ENCODE data around the gene CHD3.

The CHD3 gene

DNA sequence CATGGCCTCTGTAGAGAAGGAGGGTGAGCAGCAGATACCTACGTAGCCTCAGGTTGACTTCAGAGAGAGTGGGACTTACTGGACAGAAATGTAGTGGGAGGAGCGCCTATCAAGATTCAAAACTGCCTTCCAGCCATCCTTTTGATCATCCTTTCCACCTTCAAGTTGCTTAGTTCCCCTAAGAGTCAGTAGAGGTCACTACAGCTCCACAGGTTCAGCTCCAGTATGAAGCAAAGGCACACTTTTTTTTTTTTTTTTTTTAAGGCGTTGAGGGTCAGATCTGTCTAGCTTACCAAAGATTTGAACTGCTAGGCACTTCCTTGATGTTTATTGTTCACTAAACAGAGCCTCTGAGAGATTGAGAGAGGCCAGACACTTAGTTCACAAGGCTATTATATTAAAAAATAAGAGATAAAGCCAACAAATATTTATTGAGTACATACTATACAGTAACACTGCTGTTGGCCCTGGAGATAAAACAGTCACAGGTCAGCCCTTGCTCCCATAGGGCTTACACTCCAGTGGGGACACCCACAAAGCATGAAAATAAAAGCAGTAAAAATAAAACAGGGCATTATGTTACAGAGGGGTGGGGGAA, 24.4 kb downstream of the CHD3 start:
- no peak for TF ChIP-seq Cebpa-rat (IDR thresholded peaks at IDR 0.05)
- Histone ChIP-seq H3K9me3 (no peaks in the 10 kb centered on the region), H3K4me3 (no peak overlapping the region), H3K4me2 (peak overlapping the region; percentile 32; the same call in 1 of the 2 replicates), H3K27ac (no peak overlapping the region), H3K9ac (no peak overlapping the region), H3K36me3 (peaks cover 45% of the 10 kb centered on the region), H3K27me3 (no peaks in the 10 kb centered on the region), H3K4me1 (peaks cover 40% of the 10 kb centered on the region), H4K20me1 (peaks cover 48% of the 10 kb centered on the region)

DNA sequence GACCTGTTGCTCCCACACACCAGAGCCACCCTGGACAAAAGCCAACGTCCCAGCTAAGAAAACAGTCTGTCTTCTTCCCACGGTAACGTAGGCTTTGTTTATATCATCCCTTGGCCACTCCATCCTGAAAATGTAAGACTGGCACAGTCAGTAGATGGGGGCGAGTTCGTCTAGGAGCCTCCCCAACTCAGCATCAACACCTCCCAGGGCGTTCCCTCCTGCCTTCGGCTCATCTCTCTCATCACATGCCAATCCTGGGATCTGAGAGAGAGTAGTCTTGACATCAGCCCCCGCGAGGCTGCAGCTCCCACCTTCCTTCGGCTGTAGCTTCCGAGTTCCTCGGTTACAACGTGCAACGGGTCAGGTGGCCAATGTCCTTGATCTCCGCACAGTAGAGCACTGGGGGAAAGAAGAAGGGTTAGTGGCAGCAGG, 26.6 kb downstream of the CHD3 start:
- Histone ChIP-seq H3K4me2 (peak overlapping the region; percentile 89), H3K4me3 (peak overlapping the region; percentile 71), H3K27me3 (no peaks in the 10 kb centered on the region), H3K9ac (peak overlapping the region; percentile 79), H3K4me1 (peaks cover 46% of the 10 kb centered on the region), H4K20me1 (peaks cover 26% of the 10 kb centered on the region), H3K27ac (peak overlapping the region; percentile 86), H3K9me3 (no peaks in the 10 kb centered on the region), H3K36me3 (peaks cover 23% of the 10 kb centered on the region)
- no peak for TF ChIP-seq Cebpa-rat (IDR thresholded peaks at IDR 0.05)

DNA sequence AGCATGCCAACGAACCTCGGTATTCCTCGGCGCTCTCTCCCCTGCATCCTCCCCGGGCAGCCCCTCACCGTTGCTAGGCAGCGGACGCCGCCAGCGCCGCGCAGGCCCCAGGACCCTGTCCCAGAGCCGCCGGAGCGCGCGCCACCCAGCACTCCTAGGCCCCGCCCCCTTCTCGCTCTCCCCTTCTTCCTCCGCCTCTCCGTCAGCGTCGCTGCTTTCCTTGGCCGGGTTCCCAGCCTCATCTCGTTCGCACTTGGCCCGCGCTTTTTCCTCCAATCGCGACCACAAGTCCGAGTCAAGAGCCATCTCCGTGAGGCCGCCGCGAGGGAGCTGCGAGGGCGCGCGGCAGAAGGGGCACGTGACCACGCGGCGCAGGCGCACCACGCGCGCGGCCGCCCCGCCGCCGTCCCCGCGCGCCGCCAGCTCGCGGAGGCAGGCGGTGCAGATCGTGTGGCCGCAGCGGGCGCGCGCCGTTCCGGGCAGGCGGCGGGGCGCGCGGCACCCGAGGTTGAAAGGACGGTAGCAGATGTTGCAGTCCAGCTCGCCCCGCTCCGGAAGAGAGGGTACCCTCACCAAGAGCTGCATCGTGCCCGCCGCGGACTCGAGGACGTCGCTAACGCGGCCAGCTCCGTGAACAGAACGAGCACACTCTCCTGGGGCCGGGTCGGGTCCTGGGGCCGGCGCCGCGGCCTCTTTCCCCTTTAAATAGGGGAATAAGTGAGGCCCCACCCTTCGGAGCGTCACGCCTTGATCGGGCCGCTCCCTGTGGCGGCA, 27.2 kb downstream of the CHD3 start, which contains the start of gene RNF227:
Gene RNF227, minus strand, starts transcription at position 679 of the 774 bp plus-strand sequence. Its CDS starts 94 bp downstream, at position 585.
- peaks cover 20% of the 10 kb centered on the region for H4K20me1 ChIP-seq
- peak within 1 kb of the TSS; percentile 71 for H3K4me3 ChIP-seq
- H3K4me1 ChIP-seq = peaks cover 52% of the 10 kb centered on the region
- TF ChIP-seq Cebpa-rat (IDR thresholded peaks at IDR 0.05) = no peak
- H3K36me3 ChIP-seq = peaks cover 17% of the 10 kb centered on the region
- H3K4me2 ChIP-seq = peak within 1 kb of the TSS; percentile 89
- H3K9ac ChIP-seq = peak within 1 kb of the TSS; percentile 79
- H3K27me3 ChIP-seq = no peaks in the 10 kb centered on the region
- no peaks in the 10 kb centered on the region for H3K9me3 ChIP-seq
- H3K27ac ChIP-seq = peak within 1 kb of the TSS; percentile 86

DNA sequence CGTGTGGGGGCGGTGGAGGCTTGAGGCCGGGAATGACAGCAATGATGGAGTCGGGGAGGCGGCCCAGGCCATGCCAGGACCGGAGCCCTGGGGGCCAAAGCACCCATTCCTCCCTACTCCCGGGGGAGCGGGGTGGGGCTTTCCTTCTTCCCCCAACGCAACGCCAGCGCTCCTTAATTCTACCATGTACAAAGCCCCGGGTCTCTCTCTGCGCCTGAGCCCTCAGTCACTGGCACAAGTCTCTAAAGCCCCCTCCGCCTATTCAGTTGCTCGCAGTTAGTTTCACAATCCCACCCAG, 27.7 kb downstream of the CHD3 start:
- H3K9ac ChIP-seq = peak overlapping the region; percentile 79
- peak overlapping the region; percentile 71 for H3K4me3 ChIP-seq
- no peaks in the 10 kb centered on the region for H3K9me3 ChIP-seq
- H3K27me3 ChIP-seq = no peaks in the 10 kb centered on the region
- TF ChIP-seq Cebpa-rat (IDR thresholded peaks at IDR 0.05) = no peak
- H3K4me2 ChIP-seq = peak overlapping the region; percentile 89
- peaks cover 53% of the 10 kb centered on the region for H3K4me1 ChIP-seq
- H3K36me3 ChIP-seq = peaks cover 11% of the 10 kb centered on the region
- H4K20me1 ChIP-seq = peaks cover 15% of the 10 kb centered on the region
- H3K27ac ChIP-seq = peak overlapping the region; percentile 86

DNA sequence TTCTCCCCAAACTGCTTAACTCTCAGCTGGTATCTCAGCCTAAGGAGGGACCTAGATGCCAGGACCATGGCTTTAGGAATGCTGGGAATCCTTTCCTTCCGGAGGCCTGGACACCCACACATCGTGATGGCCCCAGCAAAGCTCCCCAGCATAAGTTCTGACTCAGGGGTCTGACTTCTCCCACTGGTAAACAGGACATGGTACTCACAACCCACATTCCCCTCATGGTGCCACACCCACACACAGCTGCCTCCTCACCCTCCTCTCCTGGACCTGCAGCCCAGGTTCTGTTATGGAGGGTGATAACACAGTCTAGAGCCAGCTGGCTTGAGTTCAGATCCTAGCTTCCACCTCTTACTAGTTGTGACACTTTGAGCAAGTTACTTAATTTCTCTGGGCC, 28.2 kb downstream of the CHD3 start:
- Histone ChIP-seq H3K27ac (no peak overlapping the region), H4K20me1 (peaks cover 10% of the 10 kb centered on the region), H3K4me2 (peak overlapping the region; percentile 89), H3K4me1 (peaks cover 50% of the 10 kb centered on the region), H3K9ac (no peak overlapping the region), H3K4me3 (peak overlapping the region; percentile 71; the same call in 1 of the 2 replicates), H3K27me3 (no peaks in the 10 kb centered on the region), H3K36me3 (peaks cover 7% of the 10 kb centered on the region), H3K9me3 (no peaks in the 10 kb centered on the region)
- no peak for TF ChIP-seq Cebpa-rat (IDR thresholded peaks at IDR 0.05)

DNA sequence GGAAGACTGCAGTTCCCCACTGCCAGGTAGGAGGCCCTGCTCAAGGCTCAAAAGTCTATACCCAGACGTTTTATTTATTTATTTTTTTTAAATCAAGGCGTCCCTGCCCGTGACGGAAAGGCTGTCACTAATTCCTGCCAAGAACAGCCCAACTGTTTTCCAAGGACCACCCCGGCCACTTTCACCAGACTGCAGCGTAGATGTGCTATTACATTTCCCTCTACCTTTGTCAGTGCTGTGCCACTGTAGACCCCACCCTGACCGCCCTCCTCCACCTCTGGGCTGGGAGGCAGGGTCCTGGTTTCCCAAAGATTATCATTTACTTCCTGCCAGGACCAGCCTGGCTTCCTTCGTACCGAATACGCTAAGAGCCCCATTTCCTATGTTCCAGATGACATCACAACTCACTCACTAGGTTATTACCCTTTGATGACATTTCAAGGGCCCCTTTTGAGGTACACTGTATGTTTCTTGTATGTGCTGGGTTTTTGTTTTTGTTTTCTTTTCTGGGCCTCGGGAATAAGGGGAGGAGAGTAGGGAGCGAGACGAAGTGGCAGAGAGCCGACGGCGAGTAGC, 33.8 kb downstream of the CHD3 start:
- Histone ChIP-seq H3K9ac (peak overlapping the region; percentile 69), H4K20me1 (no peaks in the 10 kb centered on the region), H3K36me3 (0 out of 2 replicates have a peak, but pooled peaks cover 6% of the 10 kb centered on the region), H3K4me1 (peaks cover 37% of the 10 kb centered on the region), H3K4me3 (peak overlapping the region; percentile 63), H3K9me3 (no peaks in the 10 kb centered on the region), H3K27ac (peak overlapping the region; percentile 67), H3K4me2 (peak overlapping the region; percentile 98), H3K27me3 (no peaks in the 10 kb centered on the region)
- no peak for TF ChIP-seq Cebpa-rat (IDR thresholded peaks at IDR 0.05)

DNA sequence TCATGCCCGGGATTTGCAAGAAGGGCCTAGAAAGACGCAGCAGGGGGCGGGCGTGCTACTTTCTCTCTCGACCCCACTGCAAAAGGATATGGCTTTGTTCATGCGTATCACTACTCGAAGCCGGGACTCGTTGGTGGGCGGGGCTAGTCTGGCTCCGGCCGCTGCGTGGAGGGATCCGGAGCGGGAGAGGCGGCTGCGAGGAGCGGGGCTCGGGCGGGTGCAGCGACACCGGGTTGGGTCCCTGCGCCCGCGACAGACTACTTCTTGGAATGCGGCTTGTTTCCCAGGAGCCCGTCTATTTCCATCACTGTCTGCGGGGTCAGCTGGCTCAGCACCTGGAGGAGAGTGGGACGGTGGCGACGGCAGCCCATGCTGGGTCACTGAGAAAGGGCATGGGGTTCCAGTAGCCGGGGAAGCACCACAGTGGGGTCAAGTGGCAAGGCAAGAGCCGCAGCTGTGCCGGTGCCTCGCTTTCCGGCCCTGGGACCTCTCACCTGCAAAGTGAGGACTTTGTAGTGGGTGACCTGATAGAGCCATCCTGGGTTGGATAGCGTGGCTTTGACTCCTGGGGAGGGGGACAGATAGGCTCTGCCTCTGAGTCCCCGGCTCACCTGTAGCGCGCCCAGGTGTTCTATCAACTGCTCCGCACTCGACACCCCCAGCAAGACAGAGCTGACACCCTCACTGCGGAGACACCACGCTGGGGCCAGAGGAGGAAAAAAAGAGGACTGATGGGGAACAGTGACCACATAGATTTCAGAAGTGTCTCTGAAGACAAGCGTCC, 34.4 kb downstream of the CHD3 start:
- Histone ChIP-seq H3K4me1 (peaks cover 37% of the 10 kb centered on the region), H3K27me3 (no peaks in the 10 kb centered on the region), H3K9ac (peak overlapping the region; percentile 69), H3K4me2 (peak overlapping the region; percentile 98), H3K27ac (peak overlapping the region; percentile 67), H4K20me1 (no peaks in the 10 kb centered on the region), H3K4me3 (peak overlapping the region; percentile 63), H3K9me3 (no peaks in the 10 kb centered on the region), H3K36me3 (peaks cover 6% of the 10 kb centered on the region; the same call in 1 of the 2 replicates)
- no peak for TF ChIP-seq Cebpa-rat (IDR thresholded peaks at IDR 0.05)

DNA sequence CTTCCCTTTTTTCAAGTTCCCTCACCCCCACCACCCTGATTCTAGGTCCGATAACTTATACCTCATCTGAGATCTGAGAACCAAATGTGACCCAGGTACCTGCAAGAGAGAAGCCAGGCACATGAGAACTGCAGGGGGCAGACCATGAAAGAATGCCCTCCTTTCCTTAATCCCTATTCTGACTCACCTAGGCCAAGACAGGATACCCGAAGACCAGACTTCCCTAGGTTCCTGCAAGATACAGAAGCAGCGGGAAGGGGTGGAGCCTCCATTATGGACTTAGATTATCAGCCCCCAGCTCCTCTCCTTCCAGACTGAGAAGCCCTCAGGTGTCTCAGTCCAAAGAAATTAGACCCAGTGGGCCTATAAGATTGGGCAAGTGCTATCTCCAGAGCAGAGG, 39.0 kb downstream of the CHD3 start:
- Histone ChIP-seq H3K36me3 (peaks cover 6% of the 10 kb centered on the region; the same call in 1 of the 2 replicates), H3K9ac (no peak overlapping the region), H3K4me1 (peaks cover 41% of the 10 kb centered on the region), H3K27ac (no peak overlapping the region), H3K4me2 (no peak overlapping the region), H3K9me3 (no peaks in the 10 kb centered on the region), H3K27me3 (no peaks in the 10 kb centered on the region), H3K4me3 (no peak overlapping the region), H4K20me1 (no peaks in the 10 kb centered on the region)
- no peak for TF ChIP-seq Cebpa-rat (IDR thresholded peaks at IDR 0.05)

DNA sequence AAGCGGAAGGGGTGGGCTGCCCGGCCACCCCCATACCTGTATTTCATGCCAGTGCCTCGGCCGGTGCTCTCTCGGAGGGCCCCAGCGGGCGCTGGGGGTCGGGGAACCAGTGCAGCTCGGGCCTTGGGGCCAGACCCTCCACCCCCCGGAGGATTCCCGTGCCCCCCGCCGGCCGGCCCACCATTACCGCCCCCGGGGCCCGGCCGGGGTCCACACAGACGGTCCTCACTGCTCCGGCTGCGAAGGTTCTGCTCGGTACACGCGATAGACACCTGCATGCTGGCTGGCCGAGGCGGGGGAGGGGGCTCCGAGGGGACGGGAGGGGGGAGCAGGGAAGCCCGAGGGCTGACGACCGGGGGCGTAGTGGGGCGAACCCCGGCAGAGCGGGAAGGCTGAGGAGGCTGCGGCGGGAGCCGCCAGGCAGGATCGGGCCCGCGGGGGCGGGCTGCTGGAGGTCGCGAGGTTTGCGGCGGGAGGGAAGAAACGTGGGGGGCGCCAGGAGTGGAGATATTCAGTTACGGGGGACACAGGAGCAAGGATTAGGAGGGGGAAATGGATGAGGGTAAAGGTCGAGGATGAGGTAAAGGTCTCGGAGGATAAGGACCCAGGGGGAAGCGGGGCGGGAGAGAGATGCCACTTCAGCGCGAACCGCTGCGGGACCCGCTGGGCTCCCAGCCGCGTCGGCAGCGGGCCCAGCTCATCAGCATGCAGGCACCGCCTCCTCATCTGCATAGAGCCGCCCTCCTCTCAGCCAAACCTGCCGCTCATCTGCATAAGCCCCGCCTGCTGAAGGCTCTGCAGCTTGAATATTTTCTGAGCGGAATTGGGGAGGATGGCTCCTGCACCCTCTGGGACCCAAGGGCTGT, 40.8 kb downstream of the CHD3 start, which contains the start of gene KCNAB3:
Gene KCNAB3, minus strand, starts transcription at position 699 of the 866 bp plus-strand sequence. Its CDS starts 421 bp downstream, at position 278.
- Histone ChIP-seq H3K27me3 (no peaks in the 10 kb centered on the region), H3K4me1 (peaks cover 42% of the 10 kb centered on the region), H3K4me3 (peak within 1 kb of the TSS; percentile 85), H3K36me3 (peaks cover 10% of the 10 kb centered on the region), H3K9ac (peak within 1 kb of the TSS; percentile 88), H3K27ac (no peak within 1 kb of the TSS), H3K9me3 (no peaks in the 10 kb centered on the region), H4K20me1 (no peaks in the 10 kb centered on the region), H3K4me2 (peak within 1 kb of the TSS; percentile 95)
- no peak for TF ChIP-seq Cebpa-rat (IDR thresholded peaks at IDR 0.05)
